Measurements from ENCODE around the gene TADA2A.
"Not testable (repeated sequence)": the region's sequence is repeated elsewhere in the genome, so short reads cannot be mapped to it uniquely, and the experiment has no call there.

The TADA2A gene

DNA sequence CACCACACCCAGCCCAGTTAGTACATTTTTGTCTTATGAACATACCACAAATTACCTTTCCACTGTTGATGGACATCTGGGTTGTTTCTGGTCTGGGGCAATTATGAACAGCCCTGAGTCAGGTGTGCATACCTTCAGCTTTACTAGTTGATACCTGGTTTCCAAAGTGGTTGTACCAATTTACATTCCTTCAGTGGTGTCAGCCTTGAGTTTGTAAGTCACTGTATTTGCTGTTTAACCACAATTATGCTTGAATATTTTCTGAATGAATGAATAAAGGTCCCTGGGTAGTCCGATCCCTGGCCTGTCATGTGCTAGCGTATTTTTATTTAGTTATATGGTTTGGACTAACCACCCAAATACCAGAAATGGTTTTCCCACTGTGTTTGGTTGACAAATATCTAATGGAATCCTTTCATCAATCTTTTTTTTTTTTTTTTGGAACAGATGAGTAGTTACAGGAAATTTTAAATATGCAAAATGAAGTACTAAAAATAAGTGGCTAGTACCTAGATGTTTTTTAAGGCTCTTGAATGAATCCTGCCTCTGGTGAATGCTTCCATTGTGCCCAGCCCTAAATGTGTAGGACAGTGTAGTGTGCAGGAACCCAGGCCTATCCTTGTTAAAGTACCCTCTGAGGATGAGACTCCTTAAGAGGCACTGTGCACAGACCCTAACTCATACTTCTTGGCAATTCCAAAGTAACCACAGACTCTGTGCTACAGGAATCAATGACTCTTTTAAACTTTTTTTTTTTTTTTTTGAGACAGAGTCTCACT, 86.8 kb downstream of the TADA2A start:
- no peak for DNase-seq (ENCODE audit: low spot score)

DNA sequence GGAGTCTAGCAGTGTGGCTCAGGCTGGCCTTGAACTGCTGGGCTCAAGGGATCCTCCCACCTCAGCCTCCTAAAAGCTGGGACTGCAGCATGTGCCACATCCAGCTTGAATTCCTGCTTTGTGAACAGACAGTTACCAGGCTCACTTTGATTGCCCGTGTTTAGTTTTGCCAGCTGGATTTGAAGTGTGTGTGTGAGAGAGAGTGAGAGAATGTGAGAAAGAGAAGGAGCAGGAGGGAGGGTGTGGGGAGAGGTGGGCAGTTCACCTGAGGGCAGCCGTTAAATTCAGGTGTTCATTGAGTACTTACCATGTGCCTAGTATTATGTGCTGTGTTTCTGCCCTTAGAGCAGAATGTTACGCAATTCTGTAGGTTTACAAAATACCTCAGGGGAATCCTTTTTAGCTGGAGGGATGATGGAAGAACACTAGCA, 87.7 kb downstream of the TADA2A start:
- no peak for DNase-seq (ENCODE audit: low spot score)

DNA sequence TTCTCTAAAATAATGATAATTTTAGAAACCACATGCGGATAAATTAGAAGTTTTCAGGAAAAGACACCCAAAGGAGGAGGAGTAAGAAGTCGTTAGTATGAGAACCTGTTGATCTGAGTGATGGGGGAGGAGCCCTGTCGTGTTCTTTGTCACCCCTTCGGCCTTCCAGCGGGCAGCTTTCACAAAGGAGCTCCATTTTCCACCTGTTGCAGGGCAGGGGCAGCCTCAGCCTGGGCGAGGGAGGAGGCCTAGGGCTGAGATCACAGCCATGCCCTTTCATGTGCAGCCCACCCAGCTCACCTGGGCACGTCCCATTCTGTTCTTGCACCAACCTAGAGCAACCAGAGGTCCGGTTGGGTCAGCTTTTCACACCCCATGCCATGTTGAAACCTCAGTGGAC, 88.3 kb downstream of the TADA2A start:
- DNase-seq (ENCODE audit: low spot score): no peak

DNA sequence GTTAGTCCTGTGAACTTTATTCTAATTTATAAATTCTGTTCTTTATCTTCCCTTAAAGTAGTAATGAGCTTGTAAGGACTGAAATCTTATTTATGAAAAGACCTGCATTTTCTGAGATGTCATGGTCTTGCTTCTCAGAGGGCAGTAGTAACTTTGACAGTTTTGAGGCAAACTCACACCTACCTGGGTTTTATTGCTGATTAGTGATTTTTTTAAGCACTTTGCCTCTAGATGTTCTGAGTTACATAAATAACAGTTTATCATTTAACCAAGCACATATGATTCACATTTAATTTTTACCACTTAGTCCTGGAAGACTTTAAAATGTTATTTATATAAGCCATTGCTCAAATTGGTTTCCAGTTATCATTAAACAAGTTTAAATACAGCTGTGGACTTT, 93.7 kb downstream of the TADA2A start:
- DNase-seq (ENCODE audit: low spot score): no peak

DNA sequence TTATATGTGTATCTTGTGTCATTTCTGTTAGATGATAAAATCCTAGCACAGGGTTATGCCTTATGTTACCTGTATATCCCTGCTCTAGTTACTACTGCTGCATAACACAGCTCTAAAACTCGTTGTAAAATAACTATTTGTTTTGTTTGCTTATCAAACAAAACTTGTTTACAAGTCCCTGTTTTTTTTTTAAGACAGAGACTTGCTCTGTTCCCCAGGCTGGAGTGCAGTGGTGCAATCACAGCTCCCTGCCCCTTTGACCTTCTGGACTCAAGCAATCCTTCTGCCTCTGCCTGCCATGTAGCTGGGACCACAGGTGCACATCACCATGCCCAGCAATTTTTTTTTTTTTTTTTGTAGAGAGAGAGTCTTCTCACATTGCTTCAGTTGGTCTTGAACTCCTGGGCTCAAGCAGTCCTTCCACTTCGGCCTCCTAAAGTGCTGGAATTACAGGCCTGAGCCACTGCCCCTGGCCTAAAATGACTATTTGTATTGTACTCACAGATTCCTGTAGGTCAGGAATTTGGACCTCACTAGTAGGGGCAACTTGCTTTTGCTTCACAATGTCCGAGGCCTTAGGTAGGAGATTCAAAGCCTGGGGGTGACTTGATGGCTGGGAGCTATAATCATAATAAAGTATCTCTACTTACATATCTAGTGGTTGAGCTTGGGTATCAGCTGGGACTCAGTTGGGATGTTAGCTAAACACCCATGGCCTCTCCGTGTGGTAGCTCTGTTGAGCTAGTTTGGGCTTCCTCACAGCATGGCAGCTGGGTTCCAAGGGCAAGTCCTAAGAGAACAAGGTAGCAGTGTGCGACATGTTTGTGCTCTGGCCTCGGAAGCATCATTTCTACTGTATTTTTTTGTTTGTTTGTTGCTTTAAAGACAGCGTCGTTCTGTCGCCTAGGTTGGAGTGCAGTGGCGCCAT, 95.6 kb downstream of the TADA2A start:
- DNase-seq (ENCODE audit: low spot score): no peak

DNA sequence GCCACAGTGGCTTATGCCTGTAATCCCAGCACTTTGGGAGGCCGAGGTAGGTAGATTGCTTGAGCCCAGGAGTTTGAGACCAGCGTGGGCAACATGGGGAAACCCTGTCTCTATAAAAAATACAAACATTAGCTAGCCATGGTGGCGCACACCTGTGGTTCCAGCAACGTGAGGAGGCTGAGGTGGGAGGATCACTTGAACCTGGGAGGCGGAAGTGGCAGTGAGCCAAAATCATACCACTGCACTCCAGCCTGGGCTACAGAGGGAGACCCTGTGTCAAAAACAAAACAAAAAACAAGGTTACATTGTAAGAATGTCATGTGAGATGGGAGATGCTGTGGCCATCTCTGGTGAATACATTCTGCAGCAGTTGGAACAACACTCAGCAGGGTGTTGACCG, 96.5 kb downstream of the TADA2A start:
- no peak for DNase-seq (ENCODE audit: low spot score)

DNA sequence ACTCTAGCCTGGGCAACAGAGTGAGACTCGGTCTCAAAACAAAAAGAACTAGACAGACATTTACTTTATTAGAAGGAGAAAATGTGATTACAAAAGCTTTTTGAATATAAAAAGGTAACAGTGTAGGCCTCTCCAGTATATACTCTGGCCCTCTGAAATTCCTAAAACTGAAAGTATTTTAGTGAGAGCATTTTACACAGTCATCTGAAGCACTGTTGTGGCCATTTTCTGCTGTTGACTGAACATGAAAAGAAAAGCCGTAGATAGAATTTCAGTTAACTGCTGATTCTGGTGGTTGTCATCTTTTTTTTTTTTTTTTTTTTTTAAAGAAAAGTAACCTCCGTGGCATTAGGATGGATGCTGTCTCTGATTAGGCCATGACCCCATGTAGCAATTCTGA, 98.6 kb downstream of the TADA2A start:
- DNase-seq (ENCODE audit: low spot score): no peak

DNA sequence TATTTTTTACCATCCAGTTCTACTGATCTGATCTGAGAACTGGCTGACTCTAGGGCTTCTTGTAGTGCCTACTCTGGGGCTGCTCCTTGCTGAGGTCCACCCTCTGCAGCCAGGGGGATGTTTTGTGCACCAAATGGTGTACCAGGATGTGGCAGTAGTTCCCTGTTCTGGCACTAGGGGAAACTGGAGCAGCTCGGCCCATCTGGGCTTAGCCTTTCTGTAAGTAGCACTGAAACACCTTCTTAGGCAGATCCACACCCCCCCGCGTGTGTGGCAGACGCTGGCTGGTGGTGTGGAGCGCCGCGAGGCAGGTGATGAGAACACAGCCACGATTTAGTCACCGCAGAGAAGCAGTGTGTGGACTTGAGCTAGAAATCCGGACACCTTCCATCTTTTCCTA, 100.0 kb downstream of the TADA2A start:
- no peak for DNase-seq (ENCODE audit: low spot score)

DNA sequence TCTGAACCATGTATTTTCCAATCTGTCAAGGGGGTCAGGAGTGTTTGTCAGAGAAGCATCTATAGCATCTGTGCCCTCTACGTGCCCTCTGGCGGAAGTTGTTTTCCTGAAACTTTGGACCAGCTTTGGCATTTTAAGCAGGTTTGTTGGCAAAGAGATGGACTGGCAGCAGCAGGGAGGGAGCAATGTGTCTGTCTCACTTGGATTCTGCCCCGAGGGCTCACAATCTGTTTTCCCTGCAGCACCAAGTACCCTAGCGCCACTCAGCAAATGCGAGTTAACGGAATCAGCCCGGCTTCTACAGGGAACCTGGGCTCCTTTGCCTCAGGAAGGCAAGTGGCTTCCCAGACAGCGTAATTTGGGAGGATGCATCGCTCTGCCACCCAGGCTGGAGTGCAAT, 100.4 kb downstream of the TADA2A start:
- DNase-seq (ENCODE audit: low spot score): no peak

DNA sequence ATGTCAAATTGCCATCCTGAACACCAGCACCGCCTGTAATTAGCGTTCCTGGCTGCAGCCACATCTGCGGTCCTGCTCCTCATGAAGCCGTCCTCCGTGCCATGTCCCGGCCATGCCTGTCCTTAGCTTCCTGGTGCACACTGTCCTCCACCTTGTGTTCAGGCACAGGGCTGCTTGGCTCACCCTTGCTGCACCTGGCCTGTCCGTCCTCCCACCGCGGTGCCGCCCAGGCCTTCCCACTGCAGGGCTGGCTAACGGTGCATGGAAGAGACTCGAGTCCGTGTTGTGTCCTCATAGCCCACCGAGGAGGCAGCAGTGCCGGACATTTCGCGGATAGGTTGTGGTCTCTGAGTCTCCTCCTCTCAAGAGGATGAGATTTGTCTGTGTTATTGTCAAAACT, 103.4 kb downstream of the TADA2A start:
- DNase-seq (ENCODE audit: low spot score): no peak

DNA sequence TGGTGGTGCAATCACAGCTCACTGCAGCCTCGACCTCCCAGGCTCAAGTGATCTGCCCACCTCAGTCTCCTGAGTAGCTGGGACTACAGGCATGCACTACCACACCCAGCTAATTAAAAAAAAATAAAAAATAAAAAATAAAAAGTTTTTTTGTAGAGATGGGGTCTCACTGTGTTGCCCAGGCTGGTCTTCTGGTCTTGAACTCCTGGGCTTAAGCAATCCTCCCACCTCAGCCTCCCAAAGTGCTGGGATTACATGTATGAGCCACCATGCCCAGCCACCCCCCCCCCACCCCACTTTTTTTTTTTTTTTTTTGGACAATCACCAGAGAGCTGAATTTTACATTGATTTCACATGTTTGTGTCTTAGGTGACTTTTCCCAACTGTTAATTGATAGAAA, 105.0 kb downstream of the TADA2A start:
- DNase-seq (ENCODE audit: low spot score): not testable (repeated sequence)

DNA sequence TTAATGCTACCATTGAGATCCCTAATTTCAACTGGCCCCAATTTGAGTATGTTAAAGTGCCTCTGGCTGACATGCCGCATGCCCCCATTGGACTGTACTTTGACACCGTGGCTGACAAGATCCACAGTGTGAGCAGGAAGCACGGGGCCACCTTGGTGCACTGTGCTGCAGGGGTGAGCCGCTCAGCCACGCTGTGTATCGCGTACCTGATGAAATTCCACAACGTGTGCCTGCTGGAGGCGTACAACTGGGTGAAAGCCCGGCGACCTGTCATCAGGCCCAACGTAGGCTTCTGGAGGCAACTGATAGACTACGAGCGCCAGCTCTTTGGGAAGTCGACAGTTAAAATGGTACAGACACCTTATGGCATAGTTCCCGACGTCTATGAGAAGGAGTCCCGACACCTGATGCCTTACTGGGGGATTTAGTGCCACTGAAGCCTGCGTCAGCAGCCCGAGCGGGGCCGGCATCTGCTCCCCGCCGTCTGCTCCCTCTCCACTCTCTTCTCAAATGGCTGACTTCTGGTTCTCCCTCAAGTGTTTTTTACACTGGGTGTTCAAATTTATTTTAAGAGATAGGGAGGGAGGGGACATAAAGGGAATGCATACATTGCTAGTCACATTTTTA, 105.9 kb downstream of the TADA2A start:
- DNase-seq (ENCODE audit: low spot score): no peak

DNA sequence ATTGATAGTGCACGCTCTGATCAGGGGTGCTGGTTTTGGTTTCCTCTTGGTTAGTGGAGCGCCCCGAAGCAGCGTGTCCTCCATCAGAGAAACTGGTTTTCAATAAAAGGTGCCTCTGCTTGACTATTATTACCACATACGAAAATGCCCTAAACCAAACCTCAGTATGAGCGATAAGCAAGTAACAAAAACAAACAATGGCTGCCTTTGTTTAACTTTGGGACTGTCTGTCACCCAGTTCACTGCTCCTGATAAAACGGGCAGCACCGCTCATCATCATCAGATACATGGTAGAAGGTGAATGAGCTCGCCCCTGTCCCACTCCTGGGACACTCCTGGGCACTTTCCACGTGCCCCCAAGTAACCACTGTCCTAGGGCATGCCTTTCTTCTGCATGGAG, 107.0 kb downstream of the TADA2A start:
- no peak for DNase-seq (ENCODE audit: low spot score)

DNA sequence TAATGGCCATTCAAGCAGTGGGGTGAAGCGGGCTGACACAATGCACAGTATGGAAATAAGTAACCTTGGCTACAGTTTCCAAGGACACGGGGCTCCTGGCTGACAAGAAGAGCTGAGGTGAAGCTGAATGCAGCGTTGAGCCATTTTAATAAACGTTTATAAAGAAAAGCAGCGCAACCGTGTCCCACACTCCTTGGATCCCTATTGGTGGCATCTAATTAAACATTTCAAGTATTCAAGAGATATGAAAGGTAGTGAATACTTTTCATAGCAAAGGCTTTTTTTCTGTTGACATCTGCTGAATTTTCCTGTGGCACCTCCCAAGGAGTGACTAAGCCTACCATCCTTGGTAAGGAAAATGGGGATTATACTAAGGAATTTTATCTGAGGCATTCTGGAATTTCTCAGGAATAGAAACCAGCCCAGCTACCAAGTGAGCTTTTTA, 109.5 kb downstream of the TADA2A start:
- no peak for DNase-seq (ENCODE audit: low spot score)

DNA sequence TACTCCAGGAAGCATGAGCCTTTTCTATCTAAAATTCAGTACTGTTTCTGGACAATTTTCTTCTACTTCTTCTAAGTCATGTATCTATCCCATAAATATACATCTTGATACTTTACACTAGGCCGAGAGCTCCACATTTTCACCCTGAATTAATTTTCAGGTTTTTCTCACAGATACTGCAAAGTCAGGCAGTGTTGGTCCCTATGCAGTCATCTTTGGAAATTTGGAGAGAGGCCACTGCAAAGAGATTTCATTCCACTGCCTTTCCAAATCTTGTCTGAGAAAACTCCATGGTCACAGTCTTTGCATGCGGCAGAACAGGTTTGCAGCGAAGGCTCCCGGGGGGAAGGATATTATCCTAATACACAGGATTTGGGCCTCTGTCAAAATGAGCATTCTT, 111.2 kb downstream of the TADA2A start:
- no peak for DNase-seq (ENCODE audit: low spot score)

DNA sequence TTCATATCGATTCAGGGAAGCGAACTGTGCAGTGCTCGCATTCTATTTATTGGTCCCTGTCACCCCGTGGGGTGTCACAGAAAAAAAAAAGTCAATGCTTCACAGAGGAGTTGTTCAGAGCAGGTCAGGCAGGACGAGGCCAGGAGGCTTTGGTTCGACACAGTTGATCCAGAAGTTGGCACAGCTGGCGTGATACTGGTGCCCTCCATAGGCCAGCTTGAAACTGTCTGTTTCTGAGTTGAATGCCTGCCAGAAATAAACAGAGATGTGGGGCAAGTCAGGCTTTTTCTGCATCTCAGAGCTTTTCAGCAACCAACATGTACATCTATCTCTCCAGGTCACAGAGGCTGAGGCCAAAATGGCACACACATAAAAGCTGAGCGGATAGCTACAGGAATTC, 112.1 kb downstream of the TADA2A start:
- DNase-seq (ENCODE audit: low spot score): no peak

DNA sequence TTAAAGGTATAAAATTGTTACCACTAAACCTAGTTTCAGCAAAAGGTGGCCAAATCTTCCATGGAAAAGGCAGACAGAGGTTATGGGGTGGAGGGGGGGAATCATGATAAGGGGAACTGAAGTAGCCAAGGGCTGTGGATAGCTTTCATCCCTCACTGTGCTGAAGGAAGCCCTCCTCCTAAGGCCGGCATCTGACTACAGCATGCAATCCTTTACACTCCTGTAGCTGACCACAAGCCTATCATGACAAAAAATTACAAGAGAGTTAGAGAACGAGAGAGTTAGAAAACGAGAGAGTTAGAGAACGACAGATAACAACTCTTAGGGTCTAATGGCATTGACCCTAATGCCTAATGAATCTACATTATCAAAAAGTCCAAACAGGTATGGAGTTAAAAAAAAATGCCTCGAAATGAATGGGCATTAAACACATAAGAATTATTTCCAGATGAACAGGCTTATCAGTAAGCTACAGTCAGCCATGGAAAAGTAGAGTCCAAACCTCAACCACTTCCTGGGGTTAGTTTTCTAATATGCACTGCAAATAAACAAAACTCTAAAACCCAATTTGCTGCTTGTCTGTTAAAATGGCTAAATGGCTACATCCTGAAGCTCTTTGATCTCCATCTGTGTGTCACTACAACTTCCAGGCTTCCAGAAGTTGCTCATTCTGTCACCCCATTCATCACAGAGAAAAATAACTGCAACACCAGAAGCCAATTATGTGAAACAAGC, 112.7 kb downstream of the TADA2A start:
- DNase-seq (ENCODE audit: low spot score): no peak

DNA sequence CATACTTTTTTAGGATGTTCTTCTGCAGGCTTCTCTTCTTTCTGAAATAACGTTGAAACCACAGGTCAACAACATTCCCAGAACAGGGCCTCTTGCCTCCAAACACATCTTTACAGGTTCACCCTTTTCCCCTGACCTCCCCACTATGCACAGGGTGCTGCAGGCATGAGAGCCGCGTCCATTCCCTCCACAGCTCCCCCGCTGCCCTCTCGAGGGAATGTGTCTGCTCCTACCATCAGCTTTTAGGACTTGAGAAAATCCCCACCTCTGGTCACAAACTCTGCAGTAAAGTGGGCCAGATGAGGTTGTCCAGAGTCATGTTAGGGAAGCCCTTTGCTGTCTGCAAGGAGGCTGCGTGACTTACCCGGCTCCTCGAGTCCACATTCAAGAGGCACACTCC, 113.5 kb downstream of the TADA2A start:
- no peak for DNase-seq (ENCODE audit: low spot score)

DNA sequence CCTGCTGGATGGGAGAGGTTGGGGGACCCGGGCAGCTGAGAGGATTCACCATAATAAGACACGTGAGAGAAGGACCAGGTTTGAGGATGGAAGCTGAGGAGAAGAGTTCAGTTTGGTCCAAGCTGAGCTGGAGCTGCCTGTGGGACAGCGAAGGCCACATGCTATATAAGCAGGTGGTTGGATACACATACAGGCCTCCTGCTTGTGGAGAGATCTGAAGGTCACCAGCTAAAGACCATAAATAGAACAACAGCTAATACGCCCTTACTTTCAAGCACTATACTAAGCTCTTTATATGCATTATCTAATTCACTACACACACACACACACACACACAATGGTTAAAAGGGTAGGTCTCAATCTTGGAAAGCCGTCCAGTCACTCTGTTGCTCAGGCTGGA, 115.1 kb downstream of the TADA2A start:
- no peak for DNase-seq (ENCODE audit: low spot score)

DNA sequence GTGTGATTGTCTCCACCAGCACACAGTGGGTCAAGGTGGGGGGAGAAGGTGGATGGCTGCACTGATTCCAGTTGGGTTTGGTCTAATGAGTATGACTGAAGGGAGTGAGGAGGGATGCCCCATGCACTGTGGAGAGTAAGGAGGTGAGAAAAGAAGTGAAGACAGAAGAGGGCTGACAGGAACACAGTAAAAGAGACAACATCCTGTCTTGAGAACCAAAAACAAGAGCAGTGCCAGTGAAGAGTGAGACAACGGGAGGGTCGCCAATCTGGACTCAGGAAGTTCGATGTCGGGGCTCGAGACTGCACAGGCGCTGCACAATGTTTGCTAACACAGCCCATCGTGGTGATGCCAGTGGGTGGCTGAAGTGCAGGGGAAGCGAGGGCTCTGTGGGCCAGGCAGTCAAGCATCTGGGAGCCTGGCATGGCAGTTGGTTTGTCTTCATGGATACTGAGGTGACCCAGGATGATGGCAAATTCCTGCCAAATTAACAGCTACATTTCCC, 117.1 kb downstream of the TADA2A start:
- no peak for DNase-seq (ENCODE audit: low spot score)

DNA sequence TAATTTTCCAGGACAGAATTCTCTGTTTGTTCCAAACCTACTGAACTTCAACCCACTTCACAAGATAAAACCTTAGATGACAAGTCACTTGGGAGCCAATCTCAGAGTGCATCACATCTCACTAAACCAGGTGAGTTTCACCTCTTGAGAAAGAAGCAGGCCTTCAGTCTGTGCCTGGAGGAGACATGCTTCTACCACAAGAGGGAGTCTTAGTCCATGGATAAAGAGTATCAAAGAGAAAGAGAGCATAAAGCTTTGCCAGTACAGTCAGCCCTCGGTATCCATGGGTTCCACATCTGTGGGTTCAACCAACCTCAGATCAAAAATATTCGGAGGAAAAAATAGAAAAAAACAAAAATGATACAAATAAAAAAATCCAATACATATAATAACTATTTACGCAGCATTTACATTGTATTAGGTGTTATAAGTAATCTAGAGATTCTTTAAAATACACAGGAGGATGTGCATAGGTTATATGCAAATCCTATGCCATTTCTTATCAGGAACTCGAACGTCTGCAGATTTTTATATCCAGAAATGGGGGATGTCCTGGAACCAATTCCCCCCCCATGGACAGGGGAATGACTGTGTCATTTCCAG, 120.7 kb downstream of the TADA2A start:
- peak; percentile 50 for DNase-seq (ENCODE audit: low spot score)

Data from putamen (tissue), 1 donor.